Parathyroid adenoma (tissue), 2 donors: ENCODE data around the gene CDH12.

Source experiments
- H2AFZ ChIP-seq: fragments of 300-600 bp; sonication (generic); one replicate; pipeline ENCODE4 v1.7.0; 2017; ENCODE audit warnings: antibody characterized with exemption, mild to moderate bottlenecking
- H3K27ac ChIP-seq: fragments of 300-600 bp; sonication (generic); one replicate; pipeline ENCODE4 v1.7.0; 2017
- H3K27me3 ChIP-seq: fragments of 300-600 bp; sonication (generic); one replicate; pipeline ENCODE4 v1.7.0; 2017; ENCODE audit warnings: low read length; ENCODE audit not compliant: control insufficient read depth, insufficient read depth
- H3K36me3 ChIP-seq: fragments of 300-600 bp; sonication (generic); one replicate; pipeline ENCODE4 v1.7.0; 2017; ENCODE audit warnings: low read length; ENCODE audit not compliant: control insufficient read depth, insufficient read depth
- H3K4me1 ChIP-seq: fragments of 300-600 bp; sonication (generic); one replicate; pipeline ENCODE4 v1.7.0; 2017; ENCODE audit warnings: control low read depth
- H3K4me2 ChIP-seq: fragments of 300-600 bp; sonication (generic); one replicate; pipeline ENCODE4 v1.7.0; 2017; ENCODE audit warnings: low read length
- H3K4me3 ChIP-seq: fragments of 300-600 bp; sonication (generic); one replicate; pipeline ENCODE4 v1.7.0; 2017; ENCODE audit warnings: low read depth, low read length
- H3K79me2 ChIP-seq: fragments of 300-600 bp; sonication (generic); one replicate; pipeline ENCODE4 v1.7.0; 2017; ENCODE audit warnings: control low read depth
- H3K9ac ChIP-seq: fragments of 300-600 bp; sonication (generic); one replicate; pipeline ENCODE4 v1.7.0; 2017; ENCODE audit warnings: mild to moderate bottlenecking
- H3K9me3 ChIP-seq: fragments of 300-600 bp; sonication (generic); one replicate; pipeline ENCODE4 v1.7.0; 2017; ENCODE audit warnings: low read length; ENCODE audit not compliant: control insufficient read depth
- TF ChIP-seq, protein P1 (sequence below): fragments of 300-600 bp; sonication (generic); IDR thresholded peaks from one replicate; pipeline ENCODE4 v1.7.0; 2017; ENCODE audit warnings: antibody characterized with exemption, mild to moderate bottlenecking
- donor health status: primary hyperparathyroidism.

CDH12 gene

DNA sequence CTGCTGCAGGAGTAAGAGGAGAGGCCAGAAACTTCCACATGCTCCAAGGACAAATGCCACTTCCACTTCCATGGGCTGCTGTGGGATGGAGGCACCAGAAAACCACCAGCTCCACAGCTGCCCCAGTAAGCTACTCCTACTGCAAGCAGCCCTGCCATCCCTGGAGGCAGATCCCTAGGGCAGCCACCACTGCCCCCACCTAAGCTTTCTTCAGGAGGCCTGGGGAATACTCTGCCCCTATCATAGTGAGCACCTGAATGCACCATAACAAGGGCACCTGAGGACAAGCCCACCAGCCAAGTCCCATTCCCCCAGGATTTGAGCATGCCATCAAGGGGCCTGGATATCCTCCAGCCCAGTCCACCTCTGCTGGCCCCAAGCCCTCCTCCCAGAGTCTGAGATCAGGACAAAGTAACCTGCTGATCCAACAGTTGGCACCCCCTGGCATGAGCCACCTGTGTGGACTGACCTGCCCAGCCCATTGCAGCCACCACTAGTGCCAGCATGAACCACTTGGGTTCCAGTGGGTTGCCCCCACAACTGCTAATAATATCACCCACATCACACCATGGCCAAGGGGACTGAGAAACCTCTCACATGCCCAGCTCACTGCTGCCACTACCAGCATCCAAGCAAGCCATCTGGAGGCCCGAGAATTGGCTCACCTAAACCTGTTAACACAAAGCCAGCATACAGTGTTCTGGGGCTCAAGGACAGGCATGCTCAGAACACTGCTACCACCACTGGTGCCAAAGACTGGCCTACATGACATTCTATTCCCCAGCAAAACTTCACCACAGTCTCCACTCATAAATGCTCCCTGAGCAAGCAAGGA lies 480.1 kb downstream of the CDH12 start:
- Histone ChIP-seq H2AFZ (no peak overlapping the region), H3K9me3 (no peaks in the 10 kb centered on the region), H3K4me2 (no peak overlapping the region), H3K36me3 (no peaks in the 10 kb centered on the region), H3K27me3 (no peaks in the 10 kb centered on the region), H3K4me1 (no peaks in the 10 kb centered on the region), H3K79me2 (no peaks in the 10 kb centered on the region), H3K9ac (no peak overlapping the region), H3K27ac (no peak overlapping the region), H3K4me3 (no peak overlapping the region)
- TF ChIP-seq, protein P1, sequence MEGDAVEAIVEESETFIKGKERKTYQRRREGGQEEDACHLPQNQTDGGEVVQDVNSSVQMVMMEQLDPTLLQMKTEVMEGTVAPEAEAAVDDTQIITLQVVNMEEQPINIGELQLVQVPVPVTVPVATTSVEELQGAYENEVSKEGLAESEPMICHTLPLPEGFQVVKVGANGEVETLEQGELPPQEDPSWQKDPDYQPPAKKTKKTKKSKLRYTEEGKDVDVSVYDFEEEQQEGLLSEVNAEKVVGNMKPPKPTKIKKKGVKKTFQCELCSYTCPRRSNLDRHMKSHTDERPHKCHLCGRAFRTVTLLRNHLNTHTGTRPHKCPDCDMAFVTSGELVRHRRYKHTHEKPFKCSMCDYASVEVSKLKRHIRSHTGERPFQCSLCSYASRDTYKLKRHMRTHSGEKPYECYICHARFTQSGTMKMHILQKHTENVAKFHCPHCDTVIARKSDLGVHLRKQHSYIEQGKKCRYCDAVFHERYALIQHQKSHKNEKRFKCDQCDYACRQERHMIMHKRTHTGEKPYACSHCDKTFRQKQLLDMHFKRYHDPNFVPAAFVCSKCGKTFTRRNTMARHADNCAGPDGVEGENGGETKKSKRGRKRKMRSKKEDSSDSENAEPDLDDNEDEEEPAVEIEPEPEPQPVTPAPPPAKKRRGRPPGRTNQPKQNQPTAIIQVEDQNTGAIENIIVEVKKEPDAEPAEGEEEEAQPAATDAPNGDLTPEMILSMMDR: no peak

DNA sequence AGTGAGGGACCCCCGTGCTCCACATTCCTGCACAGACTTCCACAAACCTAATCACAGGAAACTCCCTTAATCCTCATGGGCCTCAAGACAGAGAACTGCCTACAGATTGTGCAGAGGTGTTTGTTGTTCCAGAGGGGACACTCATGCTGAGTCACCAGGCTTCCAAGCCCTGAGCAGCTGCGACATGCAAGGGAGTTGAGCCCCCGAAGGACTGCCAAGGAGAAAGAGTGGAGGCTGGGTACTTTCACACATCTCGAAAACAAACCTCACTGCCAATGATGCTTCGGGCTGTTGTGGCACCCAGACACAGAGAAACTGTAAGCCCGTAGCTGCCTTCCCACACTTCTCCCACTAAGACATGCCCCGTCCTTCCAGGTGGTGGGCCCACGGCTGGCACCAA lies 480.8 kb downstream of the CDH12 start:
- H3K9me3 ChIP-seq: no peaks in the 10 kb centered on the region
- H3K36me3 ChIP-seq: no peaks in the 10 kb centered on the region
- H3K27me3 ChIP-seq: no peaks in the 10 kb centered on the region
- no peak overlapping the region for H3K9ac ChIP-seq
- no peak overlapping the region for H3K27ac ChIP-seq
- TF ChIP-seq, protein P1: no peak
- H3K79me2 ChIP-seq: no peaks in the 10 kb centered on the region
- H2AFZ ChIP-seq: no peak overlapping the region
- no peak overlapping the region for H3K4me2 ChIP-seq
- no peak overlapping the region for H3K4me3 ChIP-seq
- no peaks in the 10 kb centered on the region for H3K4me1 ChIP-seq

DNA sequence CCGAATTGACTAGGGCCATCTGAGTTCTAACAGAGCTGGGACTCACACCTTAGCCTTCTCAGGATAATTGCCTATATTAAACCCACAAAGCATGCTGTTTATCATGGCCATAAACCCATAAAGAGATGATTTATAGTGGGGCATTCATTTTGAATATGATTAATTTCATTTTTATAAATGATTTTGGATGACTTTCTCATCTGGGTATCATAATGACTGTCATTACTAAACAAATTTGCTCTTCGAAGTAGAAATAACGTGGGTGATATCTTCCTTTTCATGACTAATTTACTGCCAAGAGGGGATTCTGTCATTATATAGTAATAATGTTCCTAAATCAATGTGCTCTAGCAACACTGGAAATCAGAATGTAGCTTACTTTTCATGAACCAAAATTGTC lies 498.2 kb downstream of the CDH12 start:
- Histone ChIP-seq H3K9ac (no peak overlapping the region), H3K36me3 (no peaks in the 10 kb centered on the region), H2AFZ (no peak overlapping the region), H3K27ac (no peak overlapping the region), H3K79me2 (no peaks in the 10 kb centered on the region), H3K9me3 (no peaks in the 10 kb centered on the region), H3K4me3 (no peak overlapping the region), H3K27me3 (no peaks in the 10 kb centered on the region), H3K4me2 (no peak overlapping the region), H3K4me1 (no peaks in the 10 kb centered on the region)
- TF ChIP-seq, protein P1: no peak

DNA sequence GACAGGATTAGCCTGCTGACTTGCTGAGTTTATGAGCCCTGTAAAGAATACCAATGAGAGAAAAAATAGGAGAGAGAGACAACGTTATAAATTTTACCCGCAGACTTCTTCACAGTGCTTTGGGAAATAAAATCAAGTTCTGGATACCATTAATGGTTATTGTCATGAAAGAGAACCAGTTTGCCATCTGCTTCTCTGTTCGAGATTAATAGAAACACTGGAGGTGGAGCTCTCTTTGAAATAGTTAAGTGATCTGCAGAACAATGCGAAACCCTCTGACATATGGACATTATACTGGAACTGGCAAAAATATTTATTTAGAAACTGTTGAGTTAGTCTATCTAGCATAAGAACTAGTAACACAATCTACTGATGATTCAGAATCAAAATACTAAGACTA lies 500.7 kb downstream of the CDH12 start:
- H3K9ac ChIP-seq: no peak overlapping the region
- no peak overlapping the region for H3K27ac ChIP-seq
- no peak overlapping the region for H2AFZ ChIP-seq
- no peak overlapping the region for H3K4me3 ChIP-seq
- H3K27me3 ChIP-seq: no peaks in the 10 kb centered on the region
- no peaks in the 10 kb centered on the region for H3K36me3 ChIP-seq
- no peaks in the 10 kb centered on the region for H3K9me3 ChIP-seq
- H3K4me1 ChIP-seq: no peaks in the 10 kb centered on the region
- H3K4me2 ChIP-seq: no peak overlapping the region
- H3K79me2 ChIP-seq: no peaks in the 10 kb centered on the region
- TF ChIP-seq, protein P1: no peak

DNA sequence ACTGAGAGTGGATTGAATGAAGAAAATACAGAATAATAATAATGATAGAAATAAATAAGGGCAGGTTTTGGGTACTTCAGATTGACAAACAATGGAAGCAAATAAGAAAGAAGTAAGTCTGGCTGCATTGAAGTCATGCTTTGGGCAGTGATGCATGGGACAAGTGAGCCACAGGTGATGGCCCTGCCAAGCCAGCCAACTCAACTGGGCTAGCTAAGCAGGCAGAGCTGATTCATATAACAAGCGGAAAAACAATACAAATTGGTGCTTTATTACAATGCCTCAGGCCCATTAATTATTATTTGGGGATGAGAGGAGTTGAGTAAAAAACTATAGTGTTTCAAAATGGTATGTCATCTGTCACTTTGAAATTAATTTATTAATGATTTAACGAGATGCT lies 502.0 kb downstream of the CDH12 start:
- Histone ChIP-seq H3K9ac (no peak overlapping the region), H3K27ac (no peak overlapping the region), H3K27me3 (no peaks in the 10 kb centered on the region), H3K4me1 (no peaks in the 10 kb centered on the region), H3K79me2 (no peaks in the 10 kb centered on the region), H3K36me3 (no peaks in the 10 kb centered on the region), H3K9me3 (no peaks in the 10 kb centered on the region), H3K4me2 (no peak overlapping the region), H2AFZ (no peak overlapping the region), H3K4me3 (no peak overlapping the region)
- TF ChIP-seq, protein P1: no peak
